GM19035 (cell line): ENCODE results near the gene PLAGL1.
A peak's percentile ranks its signal among the peaks of the same experiment; 100 is the strongest.

Source experiments
- ATAC-seq: cut with Tn5 transposase; IDR thresholded peaks from one replicate; pipeline ENCODE4 v1.9.1; 2021; ENCODE audit not compliant: unreplicated experiment

The PLAGL1 gene

GRCh38 chr6:143966312-143966711, 41.7 kb downstream of the PLAGL1 start:
- no peak for ATAC-seq

- no peak for ATAC-seq
These were observed 42.4 kb downstream of the PLAGL1 start for GRCh38 chr6:143965503-143966171.

GRCh38 chr6:143964674-143965081, 43.4 kb downstream of the PLAGL1 start:
- no peak for ATAC-seq

- no peak for ATAC-seq
These were observed 44.7 kb downstream of the PLAGL1 start for GRCh38 chr6:143963158-143963919.

GRCh38 chr6:143961886-143962878, 45.9 kb downstream of the PLAGL1 start:
- no peak for ATAC-seq

- ATAC-seq: no peak
These were observed 47.0 kb downstream of the PLAGL1 start for GRCh38 chr6:143961066-143961465.

- ATAC-seq: no peak
These were observed 48.1 kb downstream of the PLAGL1 start for GRCh38 chr6:143959927-143960326.

- no peak for ATAC-seq
These were observed 49.1 kb downstream of the PLAGL1 start for GRCh38 chr6:143958839-143959399.

GRCh38 chr6:143957679-143958274, 50.3 kb downstream of the PLAGL1 start:
- no peak for ATAC-seq

- ATAC-seq: no peak
These were observed 52.1 kb downstream of the PLAGL1 start for GRCh38 chr6:143955971-143956370.

- ATAC-seq: no peak
These were observed 54.1 kb downstream of the PLAGL1 start for GRCh38 chr6:143953922-143954321.

- ATAC-seq: no peak
These were observed 54.9 kb downstream of the PLAGL1 start for GRCh38 chr6:143952947-143953701.

- no peak for ATAC-seq
These were observed 55.8 kb downstream of the PLAGL1 start for GRCh38 chr6:143952060-143952778.

- no peak for ATAC-seq
These were observed 57.2 kb downstream of the PLAGL1 start for GRCh38 chr6:143950875-143951274.

GRCh38 chr6:143949962-143950361, 58.1 kb downstream of the PLAGL1 start:
- no peak for ATAC-seq

- ATAC-seq: no peak
These were observed 58.5 kb downstream of the PLAGL1 start for GRCh38 chr6:143949535-143949934.

GRCh38 chr6:143948208-143948607, 59.9 kb downstream of the PLAGL1 start:
- no peak for ATAC-seq

GRCh38 chr6:143941852-143942627, 66.0 kb downstream of the PLAGL1 start:
- peak; percentile 56 for ATAC-seq
